ENCODE measurements around the gene PPP2R2C.

DNA sequence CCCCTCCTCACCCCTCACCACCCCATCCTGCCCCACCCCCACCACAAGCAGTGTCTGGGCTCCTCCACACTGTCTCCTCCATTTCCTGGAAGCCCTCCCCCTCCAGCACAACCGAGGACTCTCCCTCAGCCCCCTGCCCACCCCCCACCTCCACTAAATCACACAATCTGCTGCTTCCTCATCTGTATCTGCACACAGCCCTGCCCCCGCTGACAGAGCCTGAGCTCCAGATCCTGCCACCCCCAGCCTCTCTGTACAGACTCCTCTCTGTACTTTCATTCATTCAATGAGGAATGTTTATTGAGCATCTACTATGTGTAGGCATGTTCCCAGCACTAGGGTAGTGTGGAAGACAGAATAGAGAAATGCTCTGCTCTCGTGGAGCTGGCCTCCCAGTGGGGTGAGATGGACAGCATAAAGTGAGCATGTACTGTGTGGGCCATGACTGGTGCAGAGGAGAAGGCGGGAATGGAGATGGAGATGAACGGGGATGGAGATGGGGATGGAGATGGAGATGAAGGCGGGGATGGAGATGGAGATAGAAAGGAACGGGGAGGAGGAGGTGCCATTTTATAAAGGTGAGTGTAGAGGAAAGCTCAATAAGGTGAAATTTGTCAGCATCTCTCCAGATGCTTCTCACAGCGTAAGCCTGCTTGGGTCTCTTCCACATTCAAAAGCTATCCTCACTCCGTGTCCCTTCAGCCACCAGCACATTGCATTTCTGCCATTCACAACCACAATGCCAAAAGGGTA, 2.5 kb upstream of the PPP2R2C start:
- TF ChIP-seq, protein P1, sequence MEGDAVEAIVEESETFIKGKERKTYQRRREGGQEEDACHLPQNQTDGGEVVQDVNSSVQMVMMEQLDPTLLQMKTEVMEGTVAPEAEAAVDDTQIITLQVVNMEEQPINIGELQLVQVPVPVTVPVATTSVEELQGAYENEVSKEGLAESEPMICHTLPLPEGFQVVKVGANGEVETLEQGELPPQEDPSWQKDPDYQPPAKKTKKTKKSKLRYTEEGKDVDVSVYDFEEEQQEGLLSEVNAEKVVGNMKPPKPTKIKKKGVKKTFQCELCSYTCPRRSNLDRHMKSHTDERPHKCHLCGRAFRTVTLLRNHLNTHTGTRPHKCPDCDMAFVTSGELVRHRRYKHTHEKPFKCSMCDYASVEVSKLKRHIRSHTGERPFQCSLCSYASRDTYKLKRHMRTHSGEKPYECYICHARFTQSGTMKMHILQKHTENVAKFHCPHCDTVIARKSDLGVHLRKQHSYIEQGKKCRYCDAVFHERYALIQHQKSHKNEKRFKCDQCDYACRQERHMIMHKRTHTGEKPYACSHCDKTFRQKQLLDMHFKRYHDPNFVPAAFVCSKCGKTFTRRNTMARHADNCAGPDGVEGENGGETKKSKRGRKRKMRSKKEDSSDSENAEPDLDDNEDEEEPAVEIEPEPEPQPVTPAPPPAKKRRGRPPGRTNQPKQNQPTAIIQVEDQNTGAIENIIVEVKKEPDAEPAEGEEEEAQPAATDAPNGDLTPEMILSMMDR (IDR thresholded peaks at IDR 0.05) = no peak
- TF ChIP-seq POLR2A (IDR thresholded peaks at IDR 0.05; ENCODE audit: low read depth) (no peak), EP300 (IDR thresholded peaks at IDR 0.05) (no peak)
